Measurements from ENCODE around the gene UVRAG. TPM values are rescaled to one million over a fixed set of nuclear protein-coding genes. Genes with fewer than 3 reads are reported as not detected.

Gene UVRAG
- total RNA-seq, 1 donor from 2014 or later, result 14.7 TPM

DNA sequence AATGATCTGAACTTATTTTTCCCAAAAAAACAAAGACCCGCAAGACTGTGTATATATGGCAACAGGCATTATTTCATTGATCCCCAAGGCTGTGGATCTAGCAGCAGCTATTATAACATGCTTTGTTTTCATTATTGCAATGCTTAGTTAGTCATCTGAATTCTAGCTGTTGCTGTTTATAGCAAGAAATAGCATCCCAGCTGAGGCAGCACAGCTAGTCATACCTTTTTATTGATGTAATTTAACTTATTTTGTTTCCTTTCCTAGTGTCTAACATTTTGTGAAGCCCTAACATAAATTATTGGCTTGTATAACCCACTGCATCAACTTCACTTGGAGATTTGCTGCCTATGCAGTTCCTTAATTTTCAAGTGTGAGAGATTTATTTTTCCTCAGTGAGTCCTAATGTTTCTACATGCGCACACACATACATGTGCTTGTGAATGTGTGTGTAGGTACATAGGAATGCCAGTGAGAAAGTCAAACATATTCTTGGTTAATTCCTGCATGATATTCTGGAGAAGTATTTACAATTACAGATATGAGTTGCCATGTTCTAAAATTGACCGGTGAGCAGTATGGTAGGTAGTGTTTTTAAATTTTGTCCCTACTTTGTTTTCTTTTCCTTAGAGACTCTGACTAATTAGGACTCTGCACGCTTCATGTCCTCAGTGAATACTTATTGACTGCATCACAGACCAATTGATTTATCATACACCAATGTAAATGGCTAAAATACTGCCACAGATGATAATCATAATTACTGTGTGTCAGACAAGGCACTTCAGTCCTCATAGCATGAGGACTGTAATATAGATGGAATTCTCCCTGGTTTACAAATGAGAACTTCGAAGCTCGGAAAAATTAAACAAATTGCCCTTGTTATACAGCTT, 272.0 kb downstream of the UVRAG start:
- intact Hi-C loops (cut with DNase I), result no loop called here
- H3K36me3 ChIP-seq, result no peaks in the 10 kb centered on the region
- DNase-seq (ENCODE audit: extremely low spot score in 2 of 2), result no peak
- peaks cover 6% of the 10 kb centered on the region for H3K9me3 ChIP-seq
- H3K27me3 ChIP-seq, result no peaks in the 10 kb centered on the region
- H3K27ac ChIP-seq, result no peak overlapping the region
- H3K4me1 ChIP-seq, result peaks cover 9% of the 10 kb centered on the region
- no peak overlapping the region for H3K4me3 ChIP-seq
- TF ChIP-seq POLR2A (IDR thresholded peaks at IDR 0.05), result no peak
- no peak for TF ChIP-seq POLR2AphosphoS5 (IDR thresholded peaks at IDR 0.05; ENCODE audit: insufficient read depth in 1 of 2, low read depth in 1 of 2)
- TF ChIP-seq, protein P1, sequence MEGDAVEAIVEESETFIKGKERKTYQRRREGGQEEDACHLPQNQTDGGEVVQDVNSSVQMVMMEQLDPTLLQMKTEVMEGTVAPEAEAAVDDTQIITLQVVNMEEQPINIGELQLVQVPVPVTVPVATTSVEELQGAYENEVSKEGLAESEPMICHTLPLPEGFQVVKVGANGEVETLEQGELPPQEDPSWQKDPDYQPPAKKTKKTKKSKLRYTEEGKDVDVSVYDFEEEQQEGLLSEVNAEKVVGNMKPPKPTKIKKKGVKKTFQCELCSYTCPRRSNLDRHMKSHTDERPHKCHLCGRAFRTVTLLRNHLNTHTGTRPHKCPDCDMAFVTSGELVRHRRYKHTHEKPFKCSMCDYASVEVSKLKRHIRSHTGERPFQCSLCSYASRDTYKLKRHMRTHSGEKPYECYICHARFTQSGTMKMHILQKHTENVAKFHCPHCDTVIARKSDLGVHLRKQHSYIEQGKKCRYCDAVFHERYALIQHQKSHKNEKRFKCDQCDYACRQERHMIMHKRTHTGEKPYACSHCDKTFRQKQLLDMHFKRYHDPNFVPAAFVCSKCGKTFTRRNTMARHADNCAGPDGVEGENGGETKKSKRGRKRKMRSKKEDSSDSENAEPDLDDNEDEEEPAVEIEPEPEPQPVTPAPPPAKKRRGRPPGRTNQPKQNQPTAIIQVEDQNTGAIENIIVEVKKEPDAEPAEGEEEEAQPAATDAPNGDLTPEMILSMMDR (IDR thresholded peaks at IDR 0.05), result no peak

DNA sequence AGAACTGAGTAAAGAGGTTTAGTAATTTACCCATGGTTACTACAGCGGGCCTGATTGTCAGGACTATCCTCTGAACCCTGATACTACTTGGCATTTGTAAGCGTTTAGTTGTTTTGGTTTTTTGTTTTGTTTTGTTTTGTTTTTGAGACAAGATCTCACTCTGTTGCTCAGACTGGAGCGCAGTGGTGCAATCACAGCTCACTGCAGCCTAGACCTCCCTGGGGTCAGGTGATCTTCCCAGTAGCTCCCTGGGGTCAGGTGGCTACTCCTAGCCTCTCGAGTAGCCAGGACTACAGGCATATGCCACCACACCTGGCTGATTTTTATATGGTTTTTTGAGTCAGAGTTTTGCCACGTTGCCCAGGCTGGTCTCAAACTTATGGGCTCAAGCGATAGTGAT, 272.7 kb downstream of the UVRAG start:
- Histone ChIP-seq H3K4me3 (no peak overlapping the region), H3K27ac (no peak overlapping the region), H3K9me3 (peaks cover 6% of the 10 kb centered on the region), H3K36me3 (no peaks in the 10 kb centered on the region), H3K27me3 (no peaks in the 10 kb centered on the region), H3K4me1 (peaks cover 9% of the 10 kb centered on the region)
- TF ChIP-seq POLR2AphosphoS5 (IDR thresholded peaks at IDR 0.05; ENCODE audit: insufficient read depth in 1 of 2, low read depth in 1 of 2) (no peak), POLR2A (IDR thresholded peaks at IDR 0.05) (no peak)
- TF ChIP-seq, protein P1 (IDR thresholded peaks at IDR 0.05), result no peak
- intact Hi-C loops (cut with DNase I), result no loop called here
- no peak for DNase-seq (ENCODE audit: extremely low spot score in 2 of 2)

DNA sequence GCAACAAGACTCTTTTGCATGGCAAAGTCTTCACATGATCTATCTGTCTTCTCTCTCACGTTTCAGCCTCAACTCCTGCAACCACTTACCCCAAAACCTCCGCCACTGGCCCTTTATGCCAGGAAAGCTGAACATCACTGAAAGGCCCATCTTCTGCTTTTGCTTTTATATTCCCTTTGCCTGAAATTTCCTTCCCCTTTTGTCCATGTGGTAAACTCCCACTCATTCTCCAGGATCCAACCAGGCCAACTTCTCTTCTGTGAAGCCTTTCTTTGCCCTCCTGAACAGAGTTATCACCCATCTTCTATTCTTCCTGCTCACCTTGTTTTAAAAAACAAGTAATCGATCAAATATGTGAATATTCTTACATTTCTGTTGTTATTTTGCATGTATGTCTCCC, 273.5 kb downstream of the UVRAG start:
- H3K36me3 ChIP-seq, result no peaks in the 10 kb centered on the region
- peaks cover 6% of the 10 kb centered on the region for H3K9me3 ChIP-seq
- H3K4me3 ChIP-seq, result no peak overlapping the region
- DNase-seq (ENCODE audit: extremely low spot score in 2 of 2), result no peak
- H3K4me1 ChIP-seq, result peaks cover 4% of the 10 kb centered on the region
- intact Hi-C loops (cut with DNase I), result no loop called here
- no peak overlapping the region for H3K27ac ChIP-seq
- TF ChIP-seq, protein P1 (IDR thresholded peaks at IDR 0.05), result no peak
- TF ChIP-seq POLR2AphosphoS5 (IDR thresholded peaks at IDR 0.05; ENCODE audit: insufficient read depth in 1 of 2, low read depth in 1 of 2) (no peak), POLR2A (IDR thresholded peaks at IDR 0.05) (no peak)
- H3K27me3 ChIP-seq, result no peaks in the 10 kb centered on the region

DNA sequence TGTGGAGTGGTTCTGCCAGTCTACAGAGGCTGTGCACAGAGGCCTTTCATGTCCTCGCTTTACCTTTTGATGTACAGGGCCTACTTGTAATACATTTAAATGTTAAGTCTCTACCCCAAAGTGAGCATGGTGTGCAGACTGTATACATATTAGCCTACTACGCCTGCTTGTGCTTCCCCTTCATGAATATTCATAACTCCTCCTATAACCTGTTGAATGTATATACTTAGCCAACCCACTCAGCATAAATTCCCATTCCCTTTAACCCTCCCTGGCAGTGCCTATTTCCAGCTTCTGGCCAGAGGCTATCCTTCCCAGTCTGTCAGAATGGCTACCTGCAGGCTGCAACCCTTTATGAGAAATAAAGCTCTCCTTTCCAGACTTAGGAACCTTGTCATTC, 275.2 kb downstream of the UVRAG start:
- no peak overlapping the region for H3K4me3 ChIP-seq
- peaks cover 6% of the 10 kb centered on the region for H3K9me3 ChIP-seq
- no peak for DNase-seq (ENCODE audit: extremely low spot score in 2 of 2)
- no peaks in the 10 kb centered on the region for H3K36me3 ChIP-seq
- no peak overlapping the region for H3K27ac ChIP-seq
- no peaks in the 10 kb centered on the region for H3K27me3 ChIP-seq
- intact Hi-C loops (cut with DNase I), result no loop called here
- TF ChIP-seq, protein P1 (IDR thresholded peaks at IDR 0.05), result no peak
- TF ChIP-seq POLR2AphosphoS5 (IDR thresholded peaks at IDR 0.05; ENCODE audit: insufficient read depth in 1 of 2, low read depth in 1 of 2), result no peak
- TF ChIP-seq POLR2A (IDR thresholded peaks at IDR 0.05), result no peak
- no peaks in the 10 kb centered on the region for H3K4me1 ChIP-seq

DNA sequence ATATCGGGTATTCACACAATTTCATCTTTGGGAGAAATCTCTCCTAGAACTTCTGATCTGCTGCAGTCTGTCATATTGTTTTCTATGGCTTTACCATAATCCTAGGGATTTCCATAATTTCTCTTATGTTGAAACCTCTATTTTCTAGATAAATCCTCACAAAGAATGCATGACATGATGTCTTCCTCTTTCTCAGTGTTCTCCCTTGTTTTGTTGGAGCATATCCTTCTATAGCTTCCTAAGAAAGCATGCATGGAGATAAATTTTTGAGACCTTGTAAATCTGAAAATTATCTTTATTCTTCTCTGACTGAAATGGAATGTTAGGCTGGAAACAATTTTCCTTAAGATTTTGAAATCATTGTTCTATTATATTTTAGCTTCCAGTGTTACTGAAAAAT, 275.8 kb downstream of the UVRAG start:
- Histone ChIP-seq H3K4me3 (no peak overlapping the region), H3K9me3 (peaks cover 6% of the 10 kb centered on the region), H3K4me1 (no peaks in the 10 kb centered on the region), H3K27ac (no peak overlapping the region), H3K27me3 (no peaks in the 10 kb centered on the region), H3K36me3 (no peaks in the 10 kb centered on the region)
- TF ChIP-seq, protein P1 (IDR thresholded peaks at IDR 0.05), result no peak
- TF ChIP-seq POLR2AphosphoS5 (IDR thresholded peaks at IDR 0.05; ENCODE audit: insufficient read depth in 1 of 2, low read depth in 1 of 2), result no peak
- no peak for TF ChIP-seq POLR2A (IDR thresholded peaks at IDR 0.05)
- DNase-seq (ENCODE audit: extremely low spot score in 2 of 2), result no peak
- intact Hi-C loops (cut with DNase I), result no loop called here
